GM12872 (cell line): ENCODE data around the gene DPY19L3.

Source experiments
- CTCF ChIP-seq: IDR thresholded peaks from 3 replicates; pipeline ENCODE4 v1.5.1; 2011; ENCODE audit warnings: low read depth, mild to moderate bottlenecking, low read length, moderate library complexity; ENCODE audit not compliant: insufficient read depth

The DPY19L3 gene

GRCh38 chr19:32415246-32415645 lies 9.7 kb downstream of the DPY19L3 start:
- TF ChIP-seq CTCF: no peak

GRCh38 chr19:32415669-32416068 lies 10.1 kb downstream of the DPY19L3 start:
- no peak for TF ChIP-seq CTCF

- TF ChIP-seq CTCF: no peak
Observed at GRCh38 chr19:32416749-32417456, 11.3 kb downstream of the DPY19L3 start.

GRCh38 chr19:32418155-32418554 lies 12.6 kb downstream of the DPY19L3 start:
- TF ChIP-seq CTCF: no peak

- TF ChIP-seq CTCF: no peak
Observed at GRCh38 chr19:32421589-32422361, 16.2 kb downstream of the DPY19L3 start.

- no peak for TF ChIP-seq CTCF
Observed at GRCh38 chr19:32422435-32422834, 16.9 kb downstream of the DPY19L3 start.

GRCh38 chr19:32427536-32427935 lies 22.0 kb downstream of the DPY19L3 start:
- no peak for TF ChIP-seq CTCF
